HG03571 (cell line): ENCODE data around the gene PUDP.

ENCODE experiments used
- ATAC-seq: cut with Tn5 transposase; IDR thresholded peaks from one replicate; pipeline ENCODE4 v1.9.1; 2021; ENCODE audit not compliant: unreplicated experiment

Gene PUDP

GRCh38 chrX:7076245-7076661, 71.7 kb downstream of the PUDP start:
- no peak for ATAC-seq

GRCh38 chrX:7074908-7075204, 73.1 kb downstream of the PUDP start:
- ATAC-seq, result no peak

- ATAC-seq, result no peak
Measured at GRCh38 chrX:7074148-7074907, 73.6 kb downstream of the PUDP start.

- ATAC-seq, result no peak
Measured at GRCh38 chrX:7073336-7073735, 74.6 kb downstream of the PUDP start.

GRCh38 chrX:7072856-7073255, 75.1 kb downstream of the PUDP start:
- ATAC-seq, result no peak

- peak; percentile 50 for ATAC-seq
Measured at GRCh38 chrX:7071390-7071789, 76.6 kb downstream of the PUDP start.

GRCh38 chrX:7069556-7069955, 78.4 kb downstream of the PUDP start:
- ATAC-seq, result no peak

DNA sequence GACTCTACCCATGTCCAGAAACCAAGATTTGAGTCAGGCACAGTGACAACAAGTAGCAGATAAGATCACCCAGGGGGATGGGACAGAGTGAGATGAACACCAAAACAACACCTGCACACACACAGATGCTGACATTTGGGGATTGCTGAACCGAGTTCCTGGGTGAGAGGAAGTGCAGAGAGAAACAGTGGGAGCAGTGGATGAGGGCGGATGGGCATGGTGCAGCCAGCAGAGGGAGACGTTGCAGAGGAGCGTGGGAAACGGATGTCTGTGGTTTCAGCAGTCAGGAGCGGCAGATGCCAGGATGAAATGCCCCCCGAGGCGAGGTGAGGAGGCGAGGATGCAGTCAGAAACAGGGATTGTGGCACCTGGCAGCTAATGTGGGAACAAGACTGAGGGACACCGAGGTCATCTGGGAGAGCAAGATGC, 79.0 kb downstream of the PUDP start:
- ATAC-seq, result no peak

- no peak for ATAC-seq
Measured at GRCh38 chrX:7067256-7067655, 80.7 kb downstream of the PUDP start.

DNA sequence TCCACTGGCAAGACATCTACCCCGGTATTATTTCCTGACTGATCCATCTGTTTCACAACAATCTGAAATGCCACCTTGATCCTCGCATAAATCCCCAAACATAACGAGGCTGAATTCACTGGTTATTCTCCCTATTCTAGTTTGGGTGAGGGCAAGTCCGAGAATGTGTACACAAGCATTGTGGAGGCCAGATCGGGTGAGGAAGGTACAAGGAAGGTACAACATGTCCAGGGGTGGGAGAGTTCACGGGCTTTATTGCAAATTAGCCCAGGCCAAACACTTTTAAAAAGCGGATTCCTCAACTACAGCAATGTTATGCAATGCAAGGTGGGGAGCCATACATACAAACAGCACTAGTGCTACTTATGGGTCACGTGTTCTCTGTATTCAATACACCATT, 82.5 kb downstream of the PUDP start:
- no peak for ATAC-seq

DNA sequence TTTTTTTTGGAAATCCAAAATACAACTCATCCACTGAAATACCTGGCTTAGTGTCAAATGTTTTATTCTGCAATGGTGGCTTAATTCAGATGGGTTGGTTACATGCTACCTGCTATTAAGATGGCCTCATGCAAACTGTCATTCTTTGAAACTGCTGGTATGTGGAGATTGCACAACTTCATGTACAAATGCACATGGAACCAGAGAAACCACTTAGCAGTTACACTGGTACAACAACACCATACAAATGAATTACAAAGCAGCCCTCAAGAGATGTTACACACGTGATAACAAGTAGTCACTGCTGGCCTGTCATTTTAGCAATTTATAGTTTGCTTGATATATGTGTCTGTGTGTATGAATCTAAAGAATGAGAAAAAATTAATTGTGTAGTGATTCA, 85.0 kb downstream of the PUDP start:
- no peak for ATAC-seq

DNA sequence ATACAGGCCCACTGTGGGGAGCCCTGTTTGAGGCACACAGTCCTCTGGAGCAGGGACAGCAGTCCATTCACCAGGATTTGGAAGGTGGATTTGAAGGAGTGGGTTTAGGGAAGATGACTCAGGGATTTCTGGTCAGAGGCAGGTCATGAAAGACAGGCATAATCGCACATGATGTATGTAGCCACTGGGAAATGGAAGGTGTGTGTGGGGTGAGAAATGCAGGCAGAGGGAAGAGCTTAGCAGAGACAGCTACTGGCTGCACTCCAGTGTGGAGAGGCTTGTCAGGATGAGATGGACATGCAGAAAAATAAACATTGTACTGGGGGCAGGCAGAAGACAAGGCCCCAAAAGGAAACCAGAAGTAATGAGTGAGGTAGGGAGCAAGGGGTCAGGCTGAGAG, 85.7 kb downstream of the PUDP start:
- ATAC-seq, result no peak

GRCh38 chrX:7061429-7061828, 86.5 kb downstream of the PUDP start:
- ATAC-seq, result no peak

- ATAC-seq, result no peak
Measured at GRCh38 chrX:7060444-7060843, 87.5 kb downstream of the PUDP start.

- no peak for ATAC-seq
Measured at GRCh38 chrX:7059859-7060258, 88.1 kb downstream of the PUDP start.

DNA sequence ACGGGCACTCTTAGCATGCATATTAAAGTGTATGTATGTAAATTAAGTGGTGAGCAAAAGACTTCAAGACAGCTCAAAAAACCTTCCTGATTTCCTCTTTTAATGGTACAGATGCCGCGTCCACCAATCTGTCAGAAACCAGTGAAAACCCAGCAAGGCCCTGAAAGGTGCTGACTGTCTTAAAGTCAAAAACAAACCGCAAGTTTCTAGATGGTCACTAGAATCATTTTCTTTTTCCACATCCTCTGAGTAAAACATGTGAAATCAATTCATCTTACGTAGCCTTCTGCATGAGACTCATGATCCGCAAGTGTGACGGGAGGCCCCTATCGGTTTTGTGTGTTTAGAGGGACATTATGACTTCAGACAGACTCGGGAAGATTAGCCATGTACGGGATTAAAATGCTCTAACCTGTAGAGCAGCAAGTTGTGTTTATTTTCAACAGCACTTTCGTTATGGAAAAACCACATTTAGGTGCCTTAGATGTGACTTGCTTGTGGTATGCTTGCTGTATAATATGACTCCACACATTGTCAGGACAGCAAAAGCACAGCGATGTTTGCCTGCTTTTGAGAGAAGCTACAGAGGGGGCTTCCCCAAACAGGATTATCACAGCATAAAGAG, 88.6 kb downstream of the PUDP start:
- peak; percentile 93 for ATAC-seq

DNA sequence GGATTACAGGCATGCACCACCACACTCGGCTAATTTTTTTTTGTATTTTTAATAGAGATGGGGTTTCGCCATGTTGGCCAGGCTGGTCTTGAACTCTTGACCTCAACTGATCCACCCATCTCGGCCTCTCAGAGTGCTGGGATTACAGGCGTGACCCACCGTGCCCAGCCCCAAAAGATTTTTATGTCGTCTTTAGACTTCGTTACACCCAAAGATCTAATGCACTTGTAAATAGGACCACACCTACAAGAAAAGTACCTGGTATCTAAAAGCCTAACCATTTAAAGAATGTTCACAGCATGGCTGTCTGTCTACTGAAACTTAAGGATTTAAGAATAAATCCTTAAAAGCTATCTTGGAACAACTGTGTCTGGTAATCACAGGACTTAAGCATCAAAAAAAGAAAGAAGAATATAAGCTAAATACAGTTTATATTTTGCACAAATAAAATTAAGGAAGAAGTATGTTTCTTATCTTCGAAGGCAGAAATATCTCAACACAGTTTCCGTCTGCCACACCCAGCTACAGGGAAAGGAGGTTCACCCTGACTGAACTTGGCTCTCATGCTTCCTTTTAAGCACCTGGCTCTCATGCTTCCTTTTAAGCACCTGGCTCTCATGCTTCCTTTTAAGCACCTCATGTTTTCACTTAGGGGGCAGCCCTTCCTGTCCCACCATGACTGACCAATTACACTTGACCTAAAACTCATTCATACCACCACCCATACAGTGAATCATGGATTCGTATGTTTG, 92.4 kb downstream of the PUDP start:
- no peak for ATAC-seq

- ATAC-seq, result no peak
Measured at GRCh38 chrX:7054219-7055216, 93.4 kb downstream of the PUDP start.

- no peak for ATAC-seq
Measured at GRCh38 chrX:7052541-7052940, 95.4 kb downstream of the PUDP start.

GRCh38 chrX:7050271-7050670, 97.7 kb downstream of the PUDP start:
- ATAC-seq, result no peak

- no peak for ATAC-seq
Measured at GRCh38 chrX:7047951-7048350, 100.0 kb downstream of the PUDP start.
